Gastroesophageal sphincter (tissue), 4 donors: ENCODE results near the gene SMURF1. TPM values are rescaled to one million over a fixed set of nuclear protein-coding genes. Genes with fewer than 3 reads are reported as not detected.

Experiments
- ATAC-seq: fragments of 150-250 bp; one replicate; pipeline ENCODE4 v1.9.1; 2016; ENCODE audit warnings: mild to moderate bottlenecking, moderate library complexity
- H3K27ac ChIP-seq, 4 donors: fragments of 200-600 bp; sonication (generic) in 3 of 4; 1 replicate in 3 of 4; 2 replicates in 1 of 4; pipeline ENCODE4 v1.5.1; 2016 to 2019
- H3K27me3 ChIP-seq: fragments of 200-600 bp; sonication (generic); one replicate; pipeline ENCODE4 v1.5.1; 2019
- H3K36me3 ChIP-seq, 2 donors: fragments of 200-600 bp; sonication (generic); one replicate each; pipeline ENCODE4 v1.5.1; 2019; ENCODE audit warnings: control low read depth in 1 of 2
- H3K4me1 ChIP-seq, 3 donors: fragments of 200-600 bp; sonication (generic); 1 replicate in 2 of 3; 2 replicates in 1 of 3; pipeline ENCODE4 v1.5.1; 2016 to 2019; ENCODE audit warnings: control low read depth in 2 of 3
- H3K4me3 ChIP-seq, 2 donors: fragments of 200-600 bp; sonication (generic); one replicate each; pipeline ENCODE4 v1.5.1; 2019; ENCODE audit warnings: mild to moderate bottlenecking in 1 of 2, moderate library complexity in 1 of 2
- H3K9me3 ChIP-seq, 3 donors: fragments of 200-600 bp; sonication (generic); one replicate each; pipeline ENCODE4 v1.5.1; 2017 to 2019; ENCODE audit warnings: control low read depth in 2 of 3
- EP300 ChIP-seq: sonication (generic); formaldehyde crosslinking; IDR thresholded peaks from one replicate; pipeline ENCODE4 v1.6.1; 2017; ENCODE audit warnings: antibody characterized with exemption, mild to moderate bottlenecking
- POLR2A ChIP-seq, 2 donors: fragments of 450-650 bp; IDR thresholded peaks; one replicate each; pipeline ENCODE4 v1.6.1; 2017; ENCODE audit warnings: antibody characterized with exemption in 2 of 2, mild to moderate bottlenecking in 2 of 2, moderate library complexity in 1 of 2
- POLR2AphosphoS5 ChIP-seq: sonication (generic); formaldehyde crosslinking; IDR thresholded peaks from one replicate; pipeline ENCODE4 v1.6.1; 2017; ENCODE audit warnings: antibody characterized with exemption
- WGBS, 2 donors: methylation state at CpG; one replicate each; pipeline ENCODE4 v1.1.5; 2018; ENCODE audit warnings: low coverage in 1 of 2; 5-methylcytosine and 5-hydroxymethylcytosine counted together
- total RNA-seq, 4 donors: library from RNA; depleted of rRNA; stranded (reverse); fragments of >200 nt; gene quantifications; one replicate each; pipeline ENCODE4 v1.1.0, GENCODE V29; 2016
- TF ChIP-seq, protein P1 (sequence below), 4 experiments: fragments of 200-600 bp in 2 of 4; fragments of 450-650 bp in 2 of 4; sonication (generic) in 1 of 4; IDR thresholded peaks; one replicate each; pipeline ENCODE4 v1.5.1; 2017 to 2019; ENCODE audit warnings: antibody characterized with exemption in 4 of 4, mild to moderate bottlenecking in 2 of 4, moderate library complexity in 2 of 4

SMURF1 gene
- total RNA-seq, 4 donors from 2014 or later: 20.1 to 26.2 (median 21.9) TPM

DNA sequence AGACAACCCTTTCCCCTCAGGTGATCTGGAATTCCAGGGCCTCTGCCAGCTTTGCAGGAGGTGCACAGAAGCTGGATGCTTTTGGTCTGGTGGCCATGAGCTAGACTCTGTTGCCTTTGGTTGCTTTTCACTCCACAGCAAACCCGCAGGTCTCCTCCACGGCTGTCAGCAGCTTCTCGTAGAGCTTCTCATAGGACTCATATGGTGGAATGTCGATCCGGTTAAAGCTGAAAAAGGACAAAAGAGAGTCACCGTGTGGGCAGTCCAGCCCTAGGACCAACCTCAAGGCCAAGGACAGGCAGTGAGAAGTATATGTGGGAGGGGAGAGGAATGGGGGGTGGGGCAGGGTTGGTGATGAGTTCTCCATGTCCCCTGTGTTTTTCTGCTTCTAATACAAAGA is 113.5 kb downstream of the SMURF1 start:
- H3K27me3 ChIP-seq: no peaks in the 10 kb centered on the region
- H3K4me1 ChIP-seq: peaks cover 0 to 22% (median 9%) of the 10 kb centered on the region in 3 donors
- H3K9me3 ChIP-seq: peaks cover 0 to 8% (median 0%) of the 10 kb centered on the region in 3 donors
- peak overlapping the region in 3 of 4 donors; percentile 70 to 83 (median 76) for H3K27ac ChIP-seq
- 100% methylated on average over 1 of the region's 6 CpGs for WGBS, 2 donors
- no peak for ATAC-seq
- TF ChIP-seq POLR2AphosphoS5: no peak
- TF ChIP-seq POLR2A (IDR thresholded peaks at IDR 0.05): no peak
- TF ChIP-seq, protein P1, sequence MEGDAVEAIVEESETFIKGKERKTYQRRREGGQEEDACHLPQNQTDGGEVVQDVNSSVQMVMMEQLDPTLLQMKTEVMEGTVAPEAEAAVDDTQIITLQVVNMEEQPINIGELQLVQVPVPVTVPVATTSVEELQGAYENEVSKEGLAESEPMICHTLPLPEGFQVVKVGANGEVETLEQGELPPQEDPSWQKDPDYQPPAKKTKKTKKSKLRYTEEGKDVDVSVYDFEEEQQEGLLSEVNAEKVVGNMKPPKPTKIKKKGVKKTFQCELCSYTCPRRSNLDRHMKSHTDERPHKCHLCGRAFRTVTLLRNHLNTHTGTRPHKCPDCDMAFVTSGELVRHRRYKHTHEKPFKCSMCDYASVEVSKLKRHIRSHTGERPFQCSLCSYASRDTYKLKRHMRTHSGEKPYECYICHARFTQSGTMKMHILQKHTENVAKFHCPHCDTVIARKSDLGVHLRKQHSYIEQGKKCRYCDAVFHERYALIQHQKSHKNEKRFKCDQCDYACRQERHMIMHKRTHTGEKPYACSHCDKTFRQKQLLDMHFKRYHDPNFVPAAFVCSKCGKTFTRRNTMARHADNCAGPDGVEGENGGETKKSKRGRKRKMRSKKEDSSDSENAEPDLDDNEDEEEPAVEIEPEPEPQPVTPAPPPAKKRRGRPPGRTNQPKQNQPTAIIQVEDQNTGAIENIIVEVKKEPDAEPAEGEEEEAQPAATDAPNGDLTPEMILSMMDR (IDR thresholded peaks at IDR 0.05): no peak
- TF ChIP-seq EP300: no peak
- H3K4me3 ChIP-seq: no peak overlapping the region
- H3K36me3 ChIP-seq: peaks cover 0 to 79% of the 10 kb centered on the region in 2 donors

DNA sequence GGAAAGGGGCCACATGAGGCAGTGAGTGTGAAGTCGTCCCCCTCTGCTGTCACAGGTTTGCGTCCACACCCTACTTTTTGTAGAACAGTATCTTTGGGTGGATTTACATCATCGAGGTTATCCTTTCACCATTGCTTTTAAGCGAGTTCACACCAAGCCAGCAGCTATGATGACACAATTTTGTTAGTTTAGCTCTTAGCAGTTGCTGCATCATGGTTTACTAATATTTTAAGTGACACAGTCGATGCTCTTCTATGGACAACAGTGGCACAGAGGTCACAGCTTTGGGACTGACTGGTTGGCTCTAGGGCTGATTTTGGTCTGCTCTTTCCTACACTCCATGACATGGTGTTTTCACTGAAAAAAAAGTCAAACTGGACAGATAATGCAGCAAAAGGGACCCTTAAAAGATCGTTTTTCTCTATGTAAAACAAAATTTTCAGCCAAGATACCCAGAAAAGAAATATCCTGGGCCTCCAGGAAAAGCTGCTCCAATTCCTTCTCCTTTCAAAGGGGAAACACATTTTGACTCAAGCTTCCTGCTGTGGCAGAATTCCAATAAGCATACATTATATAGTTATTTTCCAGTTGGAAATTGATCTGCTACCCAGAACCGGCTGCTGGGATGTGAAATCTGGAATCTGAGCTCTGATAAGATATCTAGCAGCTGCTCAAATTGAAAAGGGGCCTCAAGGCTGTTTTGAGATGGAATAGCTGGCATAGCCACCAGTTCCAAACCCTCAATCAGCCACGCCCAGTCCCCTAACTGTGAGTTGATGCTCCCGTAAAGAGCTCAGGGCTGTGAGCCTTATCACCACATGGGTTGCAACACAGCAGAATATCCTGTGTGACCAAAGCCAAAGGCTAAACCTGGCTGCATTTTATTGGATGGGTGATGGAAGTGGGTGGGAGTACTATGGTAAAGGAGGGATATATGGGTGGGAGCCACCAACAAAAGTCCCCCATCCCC is 114.2 kb downstream of the SMURF1 start:
- 83% methylated on average over 8 of the region's 9 CpGs for WGBS, 2 donors
- H3K27me3 ChIP-seq: no peaks in the 10 kb centered on the region
- peaks cover 0 to 22% (median 9%) of the 10 kb centered on the region in 3 donors for H3K4me1 ChIP-seq
- no peak overlapping the region for H3K4me3 ChIP-seq
- H3K27ac ChIP-seq: peak overlapping the region in 3 of 4 donors; percentile 70 to 83 (median 76)
- ATAC-seq: no peak
- H3K9me3 ChIP-seq: peaks cover 0 to 8% (median 0%) of the 10 kb centered on the region in 3 donors
- TF ChIP-seq EP300 (no peak), POLR2A (IDR thresholded peaks at IDR 0.05) (no peak), POLR2AphosphoS5 (no peak)
- TF ChIP-seq, protein P1 (IDR thresholded peaks at IDR 0.05): no peak
- peaks cover 0 to 72% of the 10 kb centered on the region in 2 donors for H3K36me3 ChIP-seq

DNA sequence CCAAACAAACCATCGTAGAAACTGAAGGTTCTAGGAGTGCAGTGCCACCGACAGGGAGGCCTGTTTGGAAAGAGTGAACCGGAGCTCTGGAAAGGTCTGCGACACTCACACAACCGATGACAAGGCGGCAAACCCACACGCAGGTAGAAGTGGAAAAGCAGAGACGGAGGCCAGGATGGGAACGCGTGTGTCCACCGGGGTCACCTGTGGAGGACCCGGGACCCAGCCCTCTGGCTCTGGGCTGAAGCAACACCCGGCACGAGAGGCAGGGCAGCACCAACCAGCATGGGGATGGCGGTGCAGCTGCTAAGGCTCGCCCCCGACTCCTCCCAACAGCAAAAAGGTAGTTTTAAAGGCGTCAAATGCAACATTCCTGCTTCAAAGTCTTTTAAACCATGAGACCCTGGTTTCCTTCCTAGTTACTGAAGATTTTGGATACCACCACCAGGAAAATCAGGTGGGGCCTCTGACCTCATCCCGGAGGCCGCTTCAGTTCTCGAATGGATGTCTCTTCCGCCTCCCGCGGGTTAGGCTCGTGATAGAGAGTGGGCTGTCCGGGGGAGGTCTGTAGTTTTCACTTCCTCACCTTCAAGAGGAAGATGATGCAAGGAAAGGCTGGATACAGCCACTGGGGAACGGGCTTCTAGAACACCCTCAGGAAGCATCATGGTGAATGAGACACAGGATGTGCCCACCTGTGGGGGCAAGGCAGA is 115.5 kb downstream of the SMURF1 start:
- TF ChIP-seq POLR2A (IDR thresholded peaks at IDR 0.05) (no peak), POLR2AphosphoS5 (no peak)
- TF ChIP-seq, protein P1 (IDR thresholded peaks at IDR 0.05): no peak
- 81 to 94% methylated on average over 5 to 9 of the region's 27 CpGs for WGBS, 2 donors
- Histone ChIP-seq H3K9me3 (peaks cover 0 to 8% (median 0%) of the 10 kb centered on the region in 3 donors), H3K27ac (peak overlapping the region in 2 of 4 donors; percentile 76 to 83), H3K27me3 (no peaks in the 10 kb centered on the region), H3K4me1 (peaks cover 0 to 29% (median 9%) of the 10 kb centered on the region in 3 donors), H3K4me3 (no peak overlapping the region), H3K36me3 (peaks cover 0 to 59% of the 10 kb centered on the region in 2 donors)
- no peak for ATAC-seq

DNA sequence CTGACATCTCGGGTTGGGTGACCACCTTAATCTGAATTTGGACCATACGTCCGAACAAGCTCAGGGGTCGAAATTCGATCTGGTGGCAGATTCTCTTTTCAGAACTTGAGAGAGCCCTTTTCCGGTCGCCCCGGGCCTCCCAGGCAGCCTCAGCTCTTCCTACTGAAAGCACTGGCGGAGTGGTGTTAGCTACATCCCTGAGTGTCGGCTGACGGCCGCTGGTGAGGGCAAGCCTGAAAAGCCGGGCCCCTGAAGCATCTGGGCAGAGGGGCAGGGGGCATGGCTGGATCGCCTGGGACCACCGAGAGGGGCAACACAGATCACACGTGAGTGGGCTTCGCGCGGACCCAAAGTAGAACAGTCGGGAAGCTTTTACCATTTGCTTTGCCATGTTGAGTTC is 116.1 kb downstream of the SMURF1 start:
- H3K27ac ChIP-seq: no peak overlapping the region
- WGBS, 2 donors: 67 to 78% methylated on average over 3 of the region's 20 CpGs
- peaks cover 0 to 53% of the 10 kb centered on the region in 2 donors for H3K36me3 ChIP-seq
- no peak overlapping the region for H3K4me3 ChIP-seq
- ATAC-seq: no peak
- H3K4me1 ChIP-seq: peaks cover 0 to 29% (median 9%) of the 10 kb centered on the region in 3 donors
- TF ChIP-seq, protein P1 (IDR thresholded peaks at IDR 0.05): no peak
- TF ChIP-seq POLR2A (IDR thresholded peaks at IDR 0.05): no peak
- no peak for TF ChIP-seq POLR2AphosphoS5
- TF ChIP-seq EP300: no peak
- H3K27me3 ChIP-seq: no peaks in the 10 kb centered on the region
- peaks cover 0 to 8% (median 0%) of the 10 kb centered on the region in 3 donors for H3K9me3 ChIP-seq
